ENCODE results near the gene GPR78.
"Not testable (repeated sequence)": the region's sequence is repeated elsewhere in the genome, so short reads cannot be mapped to it uniquely, and the experiment has no call there.

The GPR78 gene

DNA sequence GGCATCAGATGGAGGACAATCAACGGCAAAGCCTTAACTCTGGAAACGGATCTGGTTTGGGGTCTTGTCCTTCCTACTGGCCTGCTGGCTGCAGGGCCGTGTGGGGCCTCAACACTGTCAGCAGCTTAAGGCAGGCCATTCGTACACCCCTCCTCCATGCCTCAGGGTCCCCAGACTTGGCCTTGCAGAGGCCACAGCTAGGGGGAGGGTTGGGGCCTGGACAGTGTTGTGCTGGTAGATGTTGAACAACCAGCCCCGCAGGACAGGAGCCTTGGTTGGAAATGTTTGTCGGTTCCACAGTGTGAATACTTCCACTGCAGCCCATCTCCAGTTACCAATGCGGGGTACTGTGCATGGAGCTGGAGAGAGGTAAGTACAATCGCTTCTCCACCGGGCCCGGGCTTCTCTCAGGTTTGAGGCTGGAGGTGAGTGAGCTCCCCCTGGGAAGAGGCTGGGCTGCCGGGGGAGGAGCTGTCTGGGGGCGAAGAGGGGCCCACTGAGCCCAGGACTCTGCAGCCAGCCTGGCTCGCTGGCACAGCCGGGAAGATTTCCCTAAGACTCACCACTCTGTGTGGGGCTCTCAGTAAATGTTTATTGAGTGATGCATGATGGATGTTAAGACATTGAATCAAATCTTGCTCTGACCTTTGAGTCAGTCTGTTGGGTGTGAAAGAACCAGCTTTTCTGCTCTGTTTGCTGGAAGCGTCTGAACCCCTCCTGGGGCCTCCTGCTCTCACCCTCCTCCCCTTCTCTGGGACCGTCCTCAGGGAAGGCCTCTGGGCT is 19.7 kb upstream of the GPR78 start:
- H3K27me3 Mint-ChIP-seq, result peaks cover 12 to 31% of the 10 kb centered on the region in 2 donors
- no peaks in the 10 kb centered on the region for H3K36me3 Mint-ChIP-seq (ENCODE audit: insufficient read depth)
- no peaks in the 10 kb centered on the region for H3K4me1 Mint-ChIP-seq (ENCODE audit: low read depth in 2 of 2)
- no peak for DNase-seq
- no peaks in the 10 kb centered on the region for H3K9me3 Mint-ChIP-seq
- no peak overlapping the region for H3K27ac Mint-ChIP-seq
- H3K4me3 Mint-ChIP-seq, result no peak overlapping the region
- ATAC-seq (replicated peaks), result no peak

DNA sequence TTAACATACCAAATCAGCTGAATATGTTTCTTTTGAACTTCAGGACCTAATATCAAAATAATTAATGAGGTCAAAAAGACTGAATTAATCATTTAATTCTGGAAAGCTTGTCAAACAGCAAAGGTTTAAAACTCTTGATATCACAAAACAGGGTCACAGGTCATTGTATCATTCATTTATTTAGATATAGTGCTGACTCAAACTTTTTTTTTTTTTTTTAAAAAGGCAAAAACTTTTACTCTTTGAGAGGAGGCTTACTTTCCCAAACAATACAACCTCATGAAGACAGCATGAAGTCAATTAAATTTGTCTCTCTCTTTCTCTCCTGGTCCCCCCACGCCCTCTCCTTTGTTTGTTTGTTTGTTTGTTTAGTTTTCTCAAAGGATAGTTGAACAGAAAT is 15.6 kb upstream of the GPR78 start:
- Mint-ChIP-seq H3K27ac (no peak overlapping the region), H3K4me3 (no peak overlapping the region), H3K36me3 (ENCODE audit: insufficient read depth) (no peaks in the 10 kb centered on the region), H3K9me3 (no peaks in the 10 kb centered on the region), H3K4me1 (ENCODE audit: low read depth in 2 of 2) (no peaks in the 10 kb centered on the region), H3K27me3 (peaks cover 15 to 29% of the 10 kb centered on the region in 2 donors)
- DNase-seq (no peak), ATAC-seq (replicated peaks) (no peak)

DNA sequence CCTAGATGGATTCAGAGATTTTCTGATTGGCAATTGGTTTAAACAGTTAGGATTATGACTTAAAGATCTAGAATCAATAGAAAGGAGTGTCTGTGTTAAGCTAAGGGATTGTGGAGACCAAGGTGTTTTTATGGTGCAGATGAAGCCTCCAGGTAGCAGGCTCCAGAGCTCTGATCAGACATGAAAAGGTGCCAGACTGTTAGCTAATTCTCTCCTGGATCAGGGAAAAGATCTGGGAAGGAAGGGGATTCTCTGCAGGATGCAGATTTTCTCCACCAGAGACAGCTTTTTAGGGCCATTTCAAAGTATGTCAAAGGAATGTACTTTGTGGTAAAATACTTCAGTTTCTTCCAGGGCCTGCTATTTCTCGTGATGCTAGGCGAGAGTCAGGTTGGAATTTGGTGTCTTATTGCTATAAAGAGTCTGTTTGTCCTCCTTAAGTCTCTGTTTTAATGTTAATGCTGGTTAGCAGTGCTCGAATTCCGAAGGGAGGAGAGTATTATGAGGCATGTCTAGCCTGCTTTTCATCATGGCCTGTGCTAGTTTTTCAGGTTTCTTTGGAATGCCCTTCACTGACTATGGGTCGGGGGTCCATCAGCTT is 12.0 kb upstream of the GPR78 start:
- Mint-ChIP-seq H3K4me1 (ENCODE audit: low read depth in 2 of 2) (no peaks in the 10 kb centered on the region), H3K9me3 (no peaks in the 10 kb centered on the region), H3K27me3 (peaks cover 15 to 18% of the 10 kb centered on the region in 2 donors), H3K36me3 (ENCODE audit: insufficient read depth) (no peaks in the 10 kb centered on the region), H3K4me3 (no peak overlapping the region), H3K27ac (no peak overlapping the region)
- ATAC-seq (replicated peaks) (no peak), DNase-seq (no peak)

DNA sequence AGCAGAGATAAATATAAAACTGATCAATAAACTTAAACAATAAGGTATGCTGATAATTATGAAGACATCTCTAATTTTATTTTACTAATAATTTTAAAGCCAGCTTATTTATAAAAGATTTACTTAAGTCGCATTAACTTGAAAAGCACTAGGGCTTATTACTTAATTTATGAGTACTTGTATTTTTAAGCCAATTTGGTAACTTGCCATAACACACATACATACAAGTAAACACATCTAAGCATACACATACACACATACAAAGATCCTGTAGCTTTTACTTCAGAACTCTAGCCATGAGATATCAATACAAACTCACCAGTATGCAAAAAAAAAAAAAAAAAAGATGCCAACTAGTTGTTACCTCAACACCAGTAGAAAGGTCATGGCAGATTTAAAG is 10.0 kb upstream of the GPR78 start:
- Mint-ChIP-seq H3K27ac (no peak overlapping the region), H3K36me3 (ENCODE audit: insufficient read depth) (no peaks in the 10 kb centered on the region), H3K27me3 (peaks cover 15 to 18% of the 10 kb centered on the region in 2 donors), H3K4me1 (ENCODE audit: low read depth in 2 of 2) (no peaks in the 10 kb centered on the region), H3K4me3 (no peak overlapping the region), H3K9me3 (no peaks in the 10 kb centered on the region)
- ATAC-seq (replicated peaks) (no peak), DNase-seq (no peak)

DNA sequence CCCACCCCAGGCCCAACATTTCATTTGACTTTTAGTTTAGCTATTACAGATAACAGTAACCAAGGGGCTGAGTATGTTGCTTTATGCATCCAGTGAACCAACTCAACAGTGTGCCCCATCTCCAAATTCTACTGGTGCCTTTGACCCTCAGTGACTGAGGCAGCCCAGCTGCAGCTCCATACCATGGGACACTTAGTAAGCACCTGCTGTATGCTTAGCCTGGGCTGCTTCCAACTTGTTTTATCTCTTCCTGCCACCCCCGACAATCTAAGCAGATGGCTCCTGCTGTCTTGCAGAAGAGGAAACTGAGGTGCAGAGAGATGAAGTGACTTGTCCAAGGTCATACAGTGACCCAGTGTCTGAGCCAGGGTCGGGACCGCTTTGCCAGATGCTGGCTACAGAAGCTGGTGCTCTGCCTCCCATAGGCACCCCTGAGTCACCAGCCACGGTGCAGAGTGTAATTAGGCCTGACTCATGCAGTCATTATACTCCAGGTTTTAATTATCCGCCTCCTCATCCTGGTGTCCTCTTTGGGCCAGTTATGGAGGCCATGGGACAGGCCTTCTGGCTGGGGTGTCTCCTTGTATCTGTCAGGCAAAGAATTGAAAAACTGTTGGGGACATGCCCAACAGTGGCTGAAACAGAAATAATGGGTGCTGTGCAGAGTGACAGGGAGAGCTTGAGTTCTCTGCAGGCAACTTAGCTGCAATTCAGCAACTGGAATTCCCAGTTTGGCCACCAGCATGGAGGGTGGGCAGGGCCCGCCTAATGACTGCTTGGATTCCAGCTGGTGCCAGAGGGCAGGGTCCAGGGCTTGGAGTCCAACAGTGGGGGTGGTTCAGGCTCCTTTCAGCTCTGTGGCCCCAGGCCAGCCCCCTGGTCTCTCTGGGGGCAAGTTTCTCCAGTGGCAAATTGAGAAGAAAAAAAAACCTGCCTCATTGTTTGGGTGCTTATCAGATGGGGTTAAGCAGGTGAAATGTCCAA is 8.2 kb upstream of the GPR78 start:
- peaks cover 8 to 22% of the 10 kb centered on the region in 2 donors for H3K27me3 Mint-ChIP-seq
- ATAC-seq (replicated peaks), result no peak
- H3K4me3 Mint-ChIP-seq, result no peak overlapping the region
- H3K9me3 Mint-ChIP-seq, result no peaks in the 10 kb centered on the region
- DNase-seq, result no peak
- no peaks in the 10 kb centered on the region for H3K36me3 Mint-ChIP-seq (ENCODE audit: insufficient read depth)
- H3K27ac Mint-ChIP-seq, result no peak overlapping the region
- no peaks in the 10 kb centered on the region for H3K4me1 Mint-ChIP-seq (ENCODE audit: low read depth in 2 of 2)

DNA sequence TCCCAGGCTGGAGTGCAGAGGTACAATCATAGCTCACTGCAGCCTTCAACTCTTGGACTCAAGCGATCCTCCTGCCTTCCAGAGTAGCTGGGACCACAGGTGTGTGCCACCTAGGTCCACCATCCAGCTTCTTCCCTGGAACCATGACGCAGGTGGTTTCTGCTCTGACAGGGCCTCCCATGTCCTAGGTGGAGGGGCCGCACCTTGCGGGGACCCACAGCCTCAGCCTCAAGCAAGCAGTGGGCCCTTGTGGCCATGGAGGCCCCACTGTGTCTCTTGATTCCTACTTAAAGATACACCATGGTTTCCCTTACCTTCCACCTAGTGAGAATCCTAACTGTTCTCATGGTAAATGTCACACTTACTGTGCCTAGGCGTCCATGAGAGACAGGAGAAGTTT is 6.9 kb upstream of the GPR78 start:
- H3K36me3 Mint-ChIP-seq (ENCODE audit: insufficient read depth), result no peaks in the 10 kb centered on the region
- H3K4me1 Mint-ChIP-seq (ENCODE audit: low read depth in 2 of 2), result no peaks in the 10 kb centered on the region
- no peak overlapping the region for H3K4me3 Mint-ChIP-seq
- DNase-seq (no peak), ATAC-seq (replicated peaks) (no peak)
- no peaks in the 10 kb centered on the region for H3K9me3 Mint-ChIP-seq
- H3K27me3 Mint-ChIP-seq, result peaks cover 13 to 30% of the 10 kb centered on the region in 2 donors
- no peak overlapping the region for H3K27ac Mint-ChIP-seq

DNA sequence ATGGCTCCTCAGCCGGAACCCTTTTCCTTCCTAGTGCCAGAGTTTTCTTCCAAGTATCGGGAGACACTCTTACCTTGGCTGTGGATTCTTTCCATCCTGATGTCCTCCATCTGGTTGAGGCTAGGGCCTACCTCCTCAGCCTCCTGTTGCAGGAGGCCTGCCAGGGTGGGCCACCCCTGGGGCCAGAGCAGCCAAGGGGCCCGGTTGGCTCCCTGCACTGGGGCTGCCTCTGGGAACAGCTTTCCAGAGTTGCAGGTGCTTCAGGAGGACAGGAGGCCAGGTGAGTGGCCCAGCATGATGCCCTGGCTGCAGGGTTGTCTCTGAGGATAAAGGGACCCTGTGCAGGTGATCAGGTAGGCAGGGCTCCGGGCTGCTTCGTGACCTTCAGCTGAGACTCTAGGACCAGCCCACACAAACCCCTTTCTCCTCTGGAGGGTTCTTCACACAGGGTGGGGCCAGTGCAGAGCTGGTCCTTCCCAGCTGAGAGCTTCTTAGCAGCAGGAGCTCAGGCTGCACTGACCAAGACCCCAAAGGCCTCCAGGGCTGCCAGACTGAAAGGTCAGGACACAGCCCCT is 5.3 kb upstream of the GPR78 start:
- ATAC-seq (replicated peaks) (no peak), DNase-seq (no peak)
- H3K27ac Mint-ChIP-seq, result no peak overlapping the region
- no peaks in the 10 kb centered on the region for H3K9me3 Mint-ChIP-seq
- H3K4me1 Mint-ChIP-seq (ENCODE audit: low read depth in 2 of 2), result no peaks in the 10 kb centered on the region
- peaks cover 25 to 42% of the 10 kb centered on the region in 2 donors for H3K27me3 Mint-ChIP-seq
- no peaks in the 10 kb centered on the region for H3K36me3 Mint-ChIP-seq (ENCODE audit: insufficient read depth)
- no peak overlapping the region for H3K4me3 Mint-ChIP-seq

DNA sequence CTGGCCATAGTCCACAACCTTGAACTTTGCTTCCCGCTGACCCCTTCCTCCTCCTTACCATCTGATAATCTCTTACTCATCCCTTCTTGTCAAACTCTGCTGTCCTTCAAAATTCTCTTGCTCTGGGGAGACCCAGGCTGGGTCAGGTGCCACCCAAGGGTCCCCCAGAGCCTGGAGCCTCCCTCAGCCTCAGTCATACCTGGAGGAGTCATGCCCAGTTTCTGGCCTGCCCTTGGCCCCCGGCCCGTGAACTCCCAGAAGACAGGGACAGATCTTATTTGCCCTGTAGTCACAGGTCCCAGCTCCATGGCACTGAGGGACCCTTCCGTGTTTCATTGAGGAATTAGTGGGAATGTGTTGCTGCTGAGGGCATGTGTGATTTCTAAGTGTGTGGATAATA is 4.7 kb upstream of the GPR78 start:
- no peaks in the 10 kb centered on the region for H3K36me3 Mint-ChIP-seq (ENCODE audit: insufficient read depth)
- no peaks in the 10 kb centered on the region for H3K9me3 Mint-ChIP-seq
- ATAC-seq (replicated peaks) (no peak), DNase-seq (no peak)
- peaks cover 25 to 42% of the 10 kb centered on the region in 2 donors for H3K27me3 Mint-ChIP-seq
- no peaks in the 10 kb centered on the region for H3K4me1 Mint-ChIP-seq (ENCODE audit: low read depth in 2 of 2)
- no peak overlapping the region for H3K4me3 Mint-ChIP-seq
- no peak overlapping the region for H3K27ac Mint-ChIP-seq

DNA sequence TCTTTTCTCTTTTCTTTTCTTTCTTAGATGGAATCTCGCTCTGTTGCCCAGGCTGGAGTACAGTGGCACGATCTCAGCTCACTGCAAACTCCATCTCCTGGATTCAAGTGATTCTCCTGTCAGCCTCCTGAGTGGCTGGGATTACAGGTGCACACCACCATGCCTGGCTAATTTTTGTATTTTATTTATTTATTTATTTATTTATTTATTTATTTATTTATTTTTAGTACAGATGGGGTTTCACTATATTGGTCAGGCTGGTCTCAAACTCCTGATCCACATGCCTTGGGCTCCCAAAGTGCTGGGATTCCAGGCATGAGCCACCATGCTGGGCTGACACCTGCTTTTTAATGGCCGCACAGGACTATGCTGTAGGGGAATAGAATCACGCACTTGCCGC is 3.6 kb upstream of the GPR78 start:
- H3K27ac Mint-ChIP-seq; H3K9me3 Mint-ChIP-seq; DNase-seq; H3K4me1 Mint-ChIP-seq (ENCODE audit: low read depth in 2 of 2); H3K36me3 Mint-ChIP-seq (ENCODE audit: insufficient read depth); H3K4me3 Mint-ChIP-seq; ATAC-seq (replicated peaks): not testable (repeated sequence)
- peaks cover 25 to 42% of the 10 kb centered on the region in 2 donors for H3K27me3 Mint-ChIP-seq

DNA sequence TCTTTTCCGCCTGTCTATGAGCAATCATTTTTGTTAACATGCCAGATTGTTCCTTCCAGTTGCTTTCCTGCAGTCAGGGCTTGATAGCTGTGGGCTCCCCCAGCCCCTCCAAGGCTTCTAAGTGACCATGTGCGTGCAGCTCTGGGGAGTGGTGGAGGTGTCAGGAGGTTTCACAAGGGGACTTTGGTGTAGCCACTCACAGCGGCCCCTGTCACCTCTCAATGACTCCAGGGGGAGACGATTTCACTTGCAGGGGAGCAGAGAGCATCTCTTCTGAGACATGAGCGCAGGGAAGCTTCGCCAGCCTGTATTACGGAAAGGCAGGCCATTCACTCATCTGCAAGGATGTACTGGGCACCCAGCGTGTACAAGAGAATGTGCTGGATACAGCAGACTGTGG is 3.1 kb upstream of the GPR78 start:
- Mint-ChIP-seq H3K27me3 (peaks cover 28 to 42% of the 10 kb centered on the region in 2 donors), H3K27ac (no peak overlapping the region), H3K36me3 (ENCODE audit: insufficient read depth) (no peaks in the 10 kb centered on the region), H3K4me3 (no peak overlapping the region), H3K4me1 (ENCODE audit: low read depth in 2 of 2) (no peaks in the 10 kb centered on the region), H3K9me3 (no peaks in the 10 kb centered on the region)
- ATAC-seq (replicated peaks), result no peak
- DNase-seq, result no peak

DNA sequence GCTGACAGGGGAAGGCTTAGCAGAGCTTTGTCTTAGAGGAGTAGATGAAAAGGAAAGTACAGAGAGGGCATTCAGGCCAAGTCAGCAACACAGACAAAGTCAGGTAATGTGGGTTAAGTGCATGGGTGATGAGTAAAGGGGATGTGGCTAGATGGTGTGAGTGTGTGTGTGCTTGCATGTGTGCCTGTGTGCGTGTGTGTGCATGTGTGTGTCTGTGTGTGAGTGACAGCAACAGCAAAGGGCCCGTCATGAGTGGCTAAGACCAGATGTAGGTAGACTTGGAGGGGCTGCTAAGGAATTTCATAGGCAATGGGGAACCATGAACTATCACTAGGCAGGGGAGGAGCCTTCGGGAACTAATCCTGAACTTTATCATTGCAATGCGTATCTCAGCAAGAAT is 2.2 kb upstream of the GPR78 start:
- DNase-seq (no peak), ATAC-seq (replicated peaks) (no peak)
- H3K9me3 Mint-ChIP-seq, result no peaks in the 10 kb centered on the region
- H3K4me3 Mint-ChIP-seq, result no peak overlapping the region
- H3K27me3 Mint-ChIP-seq, result peaks cover 37 to 42% of the 10 kb centered on the region in 2 donors
- H3K36me3 Mint-ChIP-seq (ENCODE audit: insufficient read depth), result no peaks in the 10 kb centered on the region
- H3K4me1 Mint-ChIP-seq (ENCODE audit: low read depth in 2 of 2), result no peaks in the 10 kb centered on the region
- H3K27ac Mint-ChIP-seq, result no peak overlapping the region

DNA sequence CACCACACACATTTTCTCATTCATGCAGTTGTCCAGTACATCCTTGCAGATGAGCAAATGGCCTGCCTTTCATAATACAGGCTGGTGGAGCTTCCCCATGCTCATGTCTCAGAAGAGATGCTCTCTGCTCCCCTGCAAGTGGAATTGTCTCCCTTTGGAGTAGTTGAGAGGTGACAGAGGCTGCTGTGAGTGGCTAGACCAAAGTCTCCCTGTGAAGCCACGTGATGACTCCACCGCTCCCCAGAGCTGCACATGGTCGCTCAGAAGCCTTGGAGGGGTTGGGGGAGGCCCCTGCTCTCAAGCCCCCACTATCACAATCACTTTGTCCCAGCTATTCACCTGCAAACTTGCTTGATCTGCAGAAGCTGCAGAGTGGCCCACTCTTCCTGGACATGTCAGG is 1.5 kb upstream of the GPR78 start:
- Mint-ChIP-seq H3K9me3 (no peaks in the 10 kb centered on the region), H3K4me1 (ENCODE audit: low read depth in 2 of 2) (no peaks in the 10 kb centered on the region), H3K36me3 (ENCODE audit: insufficient read depth) (no peaks in the 10 kb centered on the region), H3K4me3 (no peak overlapping the region), H3K27me3 (peaks cover 41 to 42% of the 10 kb centered on the region in 2 donors), H3K27ac (no peak overlapping the region)
- no peak for DNase-seq
- no peak for ATAC-seq (replicated peaks)

DNA sequence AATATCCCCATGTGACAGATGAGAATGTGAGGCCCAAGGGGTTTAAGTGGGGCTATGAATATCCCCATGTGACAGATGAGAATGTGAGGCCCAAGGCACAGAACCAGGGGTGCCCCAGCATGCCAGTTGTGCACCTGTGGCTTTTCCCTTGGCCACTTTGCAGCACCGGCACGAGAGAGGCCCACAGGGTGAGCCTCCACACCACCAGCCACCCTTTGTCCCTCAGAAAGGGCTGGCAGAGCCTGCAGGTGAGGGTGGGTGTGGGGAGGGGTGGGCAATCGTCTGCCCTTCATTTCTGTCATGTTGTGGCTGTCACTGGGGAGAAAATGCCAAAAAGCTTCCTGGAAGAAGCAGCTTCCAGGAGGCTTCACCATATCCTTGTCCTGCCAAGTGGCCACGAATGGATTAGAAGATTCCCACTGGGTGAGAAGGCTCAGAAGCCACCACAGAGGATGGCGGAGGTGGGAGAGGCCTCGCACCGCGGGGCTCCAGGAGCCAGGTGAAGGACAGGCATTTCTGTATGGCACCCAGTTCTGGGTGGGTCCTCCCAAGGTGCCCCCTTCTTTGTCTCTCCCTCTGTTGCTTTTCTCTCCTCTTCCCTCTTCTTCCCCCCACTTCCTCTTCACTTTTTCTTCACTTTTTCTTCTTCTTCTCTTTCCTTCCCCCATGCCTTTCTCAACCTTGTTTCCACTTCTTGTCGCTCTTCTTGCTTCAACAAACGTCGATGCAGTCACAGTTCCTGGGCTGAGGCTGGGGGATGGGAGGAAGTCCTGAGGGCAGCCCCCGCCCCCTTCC is 469 bp upstream of the GPR78 start:
- H3K4me3 Mint-ChIP-seq, result no peak overlapping the region
- H3K4me1 Mint-ChIP-seq (ENCODE audit: low read depth in 2 of 2), result no peaks in the 10 kb centered on the region
- peaks cover 49 to 50% of the 10 kb centered on the region in 2 donors for H3K27me3 Mint-ChIP-seq
- no peak for ATAC-seq (replicated peaks)
- H3K27ac Mint-ChIP-seq, result no peak overlapping the region
- H3K9me3 Mint-ChIP-seq, result no peaks in the 10 kb centered on the region
- DNase-seq, result no peak
- H3K36me3 Mint-ChIP-seq (ENCODE audit: insufficient read depth), result no peaks in the 10 kb centered on the region
